MM.1S (cell line): ENCODE results near the gene TOR1A.

Experiments
- CTCF ChIP-seq: fragments of 300-600 bp; sonication (generic); IDR thresholded peaks from 2 replicates; pipeline ENCODE4 v1.5.1; 2016; ENCODE audit warnings: antibody characterized with exemption, low read length, mixed read lengths
- EZH2 ChIP-seq: fragments of 300-600 bp; sonication (generic); optimal IDR thresholded peaks from 2 replicates; pipeline ENCODE3; 2017; ENCODE audit warnings: low read depth, mild to moderate bottlenecking, antibody characterized with exemption, low read length, mixed read lengths

- TF ChIP-seq CTCF, result no peak
- no peak for TF ChIP-seq EZH2
These were observed 42.0 kb downstream of the TOR1A start for GRCh38 chr9:129781981-129782380.
